ENCODE data around the gene ZSCAN20. TPM values are rescaled to one million over a fixed set of nuclear protein-coding genes. Genes with fewer than 3 reads are reported as not detected.

Gene ZSCAN20
- total and polyA plus RNA-seq, 8 donors: 4.3 to 5.3 (median 4.8) TPM

- no peak for TF ChIP-seq CTCF (IDR thresholded peaks at IDR 0.05)
- H3K4me1 ChIP-seq: no peaks in the 10 kb centered on the region
- H3K27me3 ChIP-seq: no peaks in the 10 kb centered on the region
- intact Hi-C loops (cut with DNase I): no loop called here
- H3K9me3 ChIP-seq: peaks cover 0 to 23% of the 10 kb centered on the region in 2 donors
- H3K36me3 ChIP-seq: peaks cover 0 to 10% of the 10 kb centered on the region in 2 donors
- DNase-seq: no peak
- no peak overlapping the region for H3K4me3 ChIP-seq
- ATAC-seq: no peak
- H3K27ac ChIP-seq: no peak overlapping the region
Observed at GRCh38 chr1:33500547-33500946, 28.1 kb downstream of the ZSCAN20 start.

- Histone ChIP-seq H3K27ac (no peak overlapping the region), H3K4me1 (no peaks in the 10 kb centered on the region), H3K36me3 (peaks cover 0 to 6% of the 10 kb centered on the region in 2 donors), H3K4me3 (no peak overlapping the region), H3K9me3 (peaks cover 0 to 16% of the 10 kb centered on the region in 2 donors), H3K27me3 (no peaks in the 10 kb centered on the region)
- DNase-seq (no peak), ATAC-seq (no peak)
- intact Hi-C loops (cut with DNase I): no loop called here
- TF ChIP-seq CTCF (IDR thresholded peaks at IDR 0.05): no peak
Observed at GRCh38 chr1:33501309-33501708, 28.9 kb downstream of the ZSCAN20 start.

GRCh38 chr1:33501774-33502173 lies 29.3 kb downstream of the ZSCAN20 start:
- DNase-seq (no peak), ATAC-seq (no peak)
- H3K27me3 ChIP-seq: no peaks in the 10 kb centered on the region
- H3K9me3 ChIP-seq: peaks cover 0 to 11% of the 10 kb centered on the region in 2 donors
- no peaks in the 10 kb centered on the region for H3K4me1 ChIP-seq
- no peak overlapping the region for H3K27ac ChIP-seq
- TF ChIP-seq CTCF (IDR thresholded peaks at IDR 0.05): no peak
- H3K36me3 ChIP-seq: peaks cover 0 to 1% of the 10 kb centered on the region in 2 donors
- intact Hi-C loops (cut with DNase I): no loop called here
- H3K4me3 ChIP-seq: no peak overlapping the region

DNA sequence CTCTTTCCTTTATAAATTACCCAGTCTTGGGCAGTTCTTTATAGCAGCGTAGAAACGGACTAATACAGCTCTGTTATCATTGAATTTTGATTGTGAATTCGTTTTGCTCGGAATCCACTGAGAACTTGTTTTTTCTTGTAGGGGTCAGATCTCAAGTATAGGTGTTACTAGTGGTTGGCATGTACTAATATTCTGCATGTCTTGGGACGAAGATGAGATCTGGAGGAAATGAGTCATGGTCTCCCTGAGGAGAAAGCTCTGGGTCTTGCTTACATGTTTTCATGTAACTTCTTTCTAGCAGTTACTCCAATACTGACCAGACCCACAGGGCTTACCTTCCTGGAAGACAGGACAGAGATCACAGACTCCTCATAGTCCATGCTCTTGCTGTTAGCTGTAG lies 30.3 kb downstream of the ZSCAN20 start:
- no peaks in the 10 kb centered on the region for H3K36me3 ChIP-seq
- H3K4me1 ChIP-seq: no peaks in the 10 kb centered on the region
- H3K27ac ChIP-seq: no peak overlapping the region
- peaks cover 0 to 6% of the 10 kb centered on the region in 2 donors for H3K9me3 ChIP-seq
- no peak overlapping the region for H3K4me3 ChIP-seq
- intact Hi-C loops (cut with DNase I): no loop called here
- no peak for TF ChIP-seq CTCF (IDR thresholded peaks at IDR 0.05)
- H3K27me3 ChIP-seq: no peaks in the 10 kb centered on the region
- DNase-seq: no peak
- no peak for ATAC-seq

- DNase-seq: no peak
- no peaks in the 10 kb centered on the region for H3K27me3 ChIP-seq
- intact Hi-C loops (cut with DNase I): no loop called here
- H3K4me1 ChIP-seq: no peaks in the 10 kb centered on the region
- peaks cover 0 to 5% of the 10 kb centered on the region in 2 donors for H3K9me3 ChIP-seq
- H3K27ac ChIP-seq: no peak overlapping the region
- H3K36me3 ChIP-seq: no peaks in the 10 kb centered on the region
- H3K4me3 ChIP-seq: no peak overlapping the region
- no peak for TF ChIP-seq CTCF (IDR thresholded peaks at IDR 0.05)
- ATAC-seq: no peak
Observed at GRCh38 chr1:33503506-33503905, 31.1 kb downstream of the ZSCAN20 start.

Measured in left lung (tissue), 10 donors.